Measurements from ENCODE around the gene TTC9B.

TTC9B gene

DNA sequence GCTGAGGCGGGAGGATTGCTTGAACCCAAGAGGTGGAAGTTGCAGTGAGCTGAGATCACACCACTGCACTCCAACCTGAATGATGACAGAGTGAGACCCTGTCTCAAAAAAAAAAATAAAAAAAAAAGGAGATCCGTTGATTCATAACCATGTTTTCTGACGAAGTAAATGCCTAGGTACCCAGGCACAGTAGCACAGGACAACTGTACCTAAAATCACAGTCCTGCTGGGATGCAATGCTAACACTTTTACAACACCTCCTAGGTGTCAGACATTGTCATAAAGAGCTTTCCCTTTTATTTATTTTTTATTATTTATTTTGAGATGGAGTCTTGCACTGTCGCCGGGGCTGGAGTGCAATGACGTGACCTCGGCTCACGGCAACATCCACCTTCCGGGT is 2.5 kb upstream of the TTC9B start:
- TF ChIP-seq GATA2 (IDR thresholded peaks at IDR 0.05; ENCODE audit: low read depth, low read length) (no peak), GATA3 (IDR thresholded peaks at IDR 0.05; ENCODE audit: low read depth, low read length) (no peak)

DNA sequence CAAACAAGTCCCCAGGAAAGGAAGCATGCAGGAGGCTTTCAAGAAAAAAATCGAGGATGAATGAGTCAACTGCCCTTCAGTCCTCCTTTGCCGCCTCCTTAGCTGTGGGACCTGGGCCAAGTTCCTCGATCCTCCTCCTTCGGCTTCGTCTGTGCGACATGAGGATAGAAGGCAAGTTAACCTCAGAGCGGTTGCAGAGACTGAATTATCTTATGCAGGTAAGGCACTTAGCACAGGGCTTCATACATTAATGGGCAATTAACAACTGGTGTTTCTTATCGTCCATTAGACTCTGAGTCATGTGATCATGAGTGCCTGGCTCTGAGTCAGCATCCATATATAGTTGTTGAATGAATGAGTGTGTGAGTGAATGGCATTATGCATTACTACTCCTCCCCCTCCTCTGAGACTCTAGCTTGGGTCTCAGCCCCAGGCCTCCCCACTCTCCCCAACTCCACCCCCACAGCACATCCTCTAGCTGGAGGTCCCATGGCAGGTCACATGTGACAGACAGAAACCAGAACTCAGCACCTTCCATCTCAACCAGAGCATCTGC is 1.6 kb upstream of the TTC9B start:
- no peak for TF ChIP-seq GATA3 (IDR thresholded peaks at IDR 0.05; ENCODE audit: low read depth, low read length)
- no peak for TF ChIP-seq GATA2 (IDR thresholded peaks at IDR 0.05; ENCODE audit: low read depth, low read length)

DNA sequence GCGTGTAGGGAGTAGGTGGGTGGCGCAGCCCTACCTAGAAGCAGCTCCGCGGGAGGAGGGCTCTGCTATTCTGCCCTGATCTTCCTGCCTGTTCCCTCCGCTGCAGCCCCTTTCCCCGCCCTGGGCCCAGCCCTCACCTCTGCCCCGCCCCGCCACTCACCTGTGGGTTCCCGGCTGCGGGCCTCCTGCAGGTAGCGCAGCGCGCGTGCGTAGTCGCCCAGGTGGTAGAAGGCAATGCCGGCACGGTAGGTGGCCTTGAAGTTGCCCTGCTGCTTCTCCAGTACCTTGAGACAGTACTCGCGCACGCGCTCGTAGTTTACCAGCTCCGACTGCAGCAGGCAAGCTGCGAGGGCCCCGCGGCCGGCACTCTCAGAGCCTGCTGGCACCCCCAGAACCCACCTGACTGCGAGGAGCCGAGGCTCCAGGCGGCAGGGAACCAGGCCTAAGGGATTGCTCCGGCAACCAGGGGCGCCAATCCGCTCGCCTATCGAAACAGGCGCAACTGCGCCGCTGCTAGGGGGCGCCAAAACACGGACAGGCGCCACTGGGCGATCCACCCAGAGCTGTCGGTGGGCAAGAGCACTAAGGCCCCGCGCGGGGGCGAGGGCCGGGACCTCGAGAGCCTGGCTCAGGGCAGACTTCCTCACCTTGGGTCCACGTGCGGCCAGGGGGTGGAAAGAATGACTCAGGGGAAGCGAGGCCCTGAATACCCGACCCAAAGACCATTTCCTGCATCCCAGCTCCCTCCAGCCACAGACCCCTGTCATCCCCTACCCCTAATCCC is 965 bp downstream of the TTC9B start:
- no peak for TF ChIP-seq GATA2 (IDR thresholded peaks at IDR 0.05; ENCODE audit: low read depth, low read length)
- TF ChIP-seq GATA3 (IDR thresholded peaks at IDR 0.05; ENCODE audit: low read depth, low read length): no peak

DNA sequence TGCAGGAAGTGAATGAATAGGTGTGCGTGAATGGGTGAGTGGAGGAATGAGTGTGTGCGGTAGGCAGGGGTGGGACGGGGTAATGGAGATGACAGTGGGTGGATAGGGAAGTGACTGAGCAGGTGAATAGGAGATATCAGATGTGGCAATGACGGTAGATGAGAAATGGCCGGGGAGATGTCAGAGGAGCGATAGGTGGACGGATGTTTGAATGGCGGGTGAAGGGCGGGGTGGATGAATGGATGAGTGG is 1.5 kb downstream of the TTC9B start:
- no peak for TF ChIP-seq GATA3 (IDR thresholded peaks at IDR 0.05; ENCODE audit: low read depth, low read length)
- TF ChIP-seq GATA2 (IDR thresholded peaks at IDR 0.05; ENCODE audit: low read depth, low read length): no peak

DNA sequence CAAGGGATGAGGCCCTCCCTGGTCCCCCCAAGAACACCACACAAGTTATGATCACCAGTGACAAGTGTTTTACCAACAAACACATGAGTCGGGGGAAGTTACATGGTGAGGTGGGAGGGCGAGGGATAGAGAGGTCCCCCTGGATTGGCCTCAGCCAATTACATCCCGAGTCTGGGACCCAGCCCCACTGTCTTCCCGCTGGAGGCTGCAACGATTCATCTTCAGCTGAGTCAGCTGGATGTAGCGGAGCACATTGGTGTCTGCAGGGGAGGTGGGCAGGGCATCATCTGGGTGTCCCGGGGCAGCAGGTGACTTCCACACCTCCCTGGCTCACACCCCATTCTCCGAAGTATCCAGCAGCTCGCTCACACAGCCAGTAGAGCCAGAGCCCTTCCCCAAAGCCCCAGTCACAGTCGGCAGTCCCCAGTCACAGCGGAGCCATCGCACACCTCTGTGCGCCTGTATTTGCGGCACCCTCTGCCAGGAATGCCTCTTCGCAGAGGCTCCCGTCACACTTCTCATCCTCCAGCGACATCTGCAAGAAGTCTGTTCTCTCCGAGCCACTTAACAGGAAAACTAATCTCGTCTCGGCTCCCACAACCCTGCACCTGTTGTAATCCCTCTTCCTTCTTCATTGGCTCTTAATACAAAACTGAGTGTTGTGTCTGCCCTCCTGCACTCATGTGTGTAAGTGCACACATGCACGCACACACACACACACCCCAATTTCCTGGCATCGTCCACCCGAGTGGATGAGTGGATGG is 2.0 kb downstream of the TTC9B start:
- no peak for TF ChIP-seq GATA2 (IDR thresholded peaks at IDR 0.05; ENCODE audit: low read depth, low read length)
- TF ChIP-seq GATA3 (IDR thresholded peaks at IDR 0.05; ENCODE audit: low read depth, low read length): no peak

DNA sequence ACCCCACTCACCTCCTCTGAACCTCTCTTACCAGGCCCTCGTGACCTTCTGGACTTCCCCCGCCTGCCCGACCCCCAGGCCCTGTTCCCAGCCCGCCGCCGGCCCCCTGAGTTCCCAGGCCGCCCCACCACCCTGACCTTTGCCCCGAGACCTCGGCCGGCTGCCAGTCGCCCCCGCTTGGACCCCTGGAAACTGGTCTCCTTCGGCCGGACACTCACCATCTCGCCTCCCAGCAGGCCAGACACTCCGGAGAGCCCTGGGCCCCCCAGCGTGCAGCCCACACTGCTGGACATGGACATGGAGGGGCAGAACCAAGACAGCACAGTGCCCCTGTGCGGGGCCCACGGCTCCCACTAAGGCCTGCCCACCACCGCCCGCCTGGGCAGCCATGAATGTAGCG is 3.2 kb downstream of the TTC9B start:
- TF ChIP-seq GATA2 (IDR thresholded peaks at IDR 0.05; ENCODE audit: low read depth, low read length) (no peak), GATA3 (IDR thresholded peaks at IDR 0.05; ENCODE audit: low read depth, low read length) (no peak)

DNA sequence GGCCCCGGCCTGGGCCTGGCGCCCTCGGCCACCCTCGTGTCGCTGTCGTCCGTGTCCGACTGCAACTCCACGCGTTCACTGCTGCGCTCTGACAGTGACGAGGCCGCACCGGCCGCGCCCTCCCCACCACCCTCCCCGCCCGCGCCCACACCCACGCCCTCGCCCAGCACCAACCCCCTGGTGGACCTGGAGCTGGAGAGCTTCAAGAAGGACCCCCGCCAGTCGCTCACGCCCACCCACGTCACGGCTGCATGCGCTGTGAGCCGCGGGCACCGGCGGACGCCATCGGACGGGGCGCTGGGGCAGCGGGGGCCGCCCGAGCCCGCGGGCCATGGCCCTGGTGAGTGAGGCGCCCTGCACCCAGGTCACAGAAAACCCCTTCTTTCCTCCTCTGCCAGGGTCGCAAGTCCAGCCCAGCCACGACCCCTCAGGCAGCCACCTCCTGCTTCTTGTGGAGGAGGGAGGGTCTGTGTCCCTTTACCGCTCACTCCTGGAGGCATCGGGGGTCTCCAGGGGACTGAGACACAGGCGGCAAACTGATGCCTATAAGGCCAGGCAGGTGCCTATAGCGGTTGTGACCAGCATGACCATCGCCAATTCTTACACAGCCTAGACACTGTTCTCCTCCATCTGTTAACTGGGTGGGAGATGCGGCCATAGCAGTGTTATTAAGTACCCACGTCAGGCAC is 4.2 kb downstream of the TTC9B start:
- no peak for TF ChIP-seq GATA3 (IDR thresholded peaks at IDR 0.05; ENCODE audit: low read depth, low read length)
- TF ChIP-seq GATA2 (IDR thresholded peaks at IDR 0.05; ENCODE audit: low read depth, low read length): no peak

DNA sequence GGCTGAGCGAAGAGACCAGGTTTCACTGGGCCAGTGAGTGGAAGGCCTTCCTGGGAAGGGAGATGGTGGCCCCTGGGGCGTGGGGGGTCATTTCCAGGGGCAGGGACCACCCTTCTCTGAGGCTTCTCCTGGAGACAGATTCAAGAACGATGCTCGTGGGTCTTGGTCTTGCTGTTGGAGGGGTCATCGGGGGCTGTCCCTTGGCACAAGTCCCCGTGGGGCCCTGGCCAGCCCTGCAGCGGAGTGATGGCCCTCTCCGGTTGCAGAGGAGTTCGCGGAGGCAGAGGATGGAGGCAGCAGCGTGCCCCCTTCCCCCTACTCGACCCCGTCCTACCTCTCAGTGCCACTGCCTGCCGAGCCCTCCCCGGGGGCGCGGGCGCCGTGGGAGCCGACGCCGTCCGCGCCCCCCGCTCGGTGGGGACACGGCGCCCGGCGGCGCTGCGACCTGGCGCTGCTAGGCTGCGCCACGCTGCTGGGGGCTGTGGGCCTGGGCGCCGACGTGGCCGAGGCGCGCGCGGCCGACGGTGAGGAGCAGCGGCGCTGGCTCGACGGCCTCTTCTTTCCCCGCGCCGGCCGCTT is 4.8 kb downstream of the TTC9B start:
- TF ChIP-seq GATA3 (IDR thresholded peaks at IDR 0.05; ENCODE audit: low read depth, low read length): no peak
- no peak for TF ChIP-seq GATA2 (IDR thresholded peaks at IDR 0.05; ENCODE audit: low read depth, low read length)

DNA sequence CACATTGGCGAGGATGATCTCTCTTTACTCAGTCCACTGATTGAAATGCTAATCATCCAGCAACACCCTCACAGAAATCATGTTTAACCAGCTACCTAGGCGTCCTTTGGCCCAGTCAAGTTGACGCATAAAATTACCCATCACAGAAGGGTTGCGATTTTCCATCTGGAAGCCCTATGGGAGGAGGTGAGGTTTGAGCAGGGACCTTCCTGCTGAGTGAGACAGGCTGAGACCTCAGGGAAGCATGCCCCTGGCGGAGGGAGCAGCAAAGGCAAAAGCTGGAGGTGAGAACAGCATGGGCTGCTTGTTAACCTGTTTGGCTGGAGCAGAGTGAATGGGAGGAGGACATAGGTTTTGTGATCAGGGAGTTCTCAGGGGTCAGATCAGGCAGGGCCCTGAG is 7.3 kb downstream of the TTC9B start:
- TF ChIP-seq GATA3 (IDR thresholded peaks at IDR 0.05; ENCODE audit: low read depth, low read length) (no peak), GATA2 (IDR thresholded peaks at IDR 0.05; ENCODE audit: low read depth, low read length) (no peak)

DNA sequence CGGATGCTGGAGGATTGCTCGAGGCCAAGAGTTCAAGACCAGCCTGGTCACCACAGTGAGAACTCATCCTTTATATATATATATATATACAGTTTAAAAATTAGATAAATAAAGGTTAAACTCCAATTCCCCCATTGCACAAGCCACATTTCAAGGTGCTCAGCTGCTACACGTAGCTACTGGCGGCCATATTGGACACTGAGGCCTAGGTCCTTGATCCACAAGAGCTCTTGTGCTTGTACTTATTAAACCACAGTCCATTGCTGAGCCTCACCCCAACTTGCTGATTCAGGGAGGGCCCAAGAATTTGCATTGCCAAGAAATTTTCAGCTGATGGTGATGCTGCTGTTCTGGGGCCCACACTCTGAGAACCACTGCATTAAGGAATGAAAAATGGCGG is 9.6 kb downstream of the TTC9B start:
- TF ChIP-seq GATA2 (IDR thresholded peaks at IDR 0.05; ENCODE audit: low read depth, low read length) (no peak), GATA3 (IDR thresholded peaks at IDR 0.05; ENCODE audit: low read depth, low read length) (no peak)

DNA sequence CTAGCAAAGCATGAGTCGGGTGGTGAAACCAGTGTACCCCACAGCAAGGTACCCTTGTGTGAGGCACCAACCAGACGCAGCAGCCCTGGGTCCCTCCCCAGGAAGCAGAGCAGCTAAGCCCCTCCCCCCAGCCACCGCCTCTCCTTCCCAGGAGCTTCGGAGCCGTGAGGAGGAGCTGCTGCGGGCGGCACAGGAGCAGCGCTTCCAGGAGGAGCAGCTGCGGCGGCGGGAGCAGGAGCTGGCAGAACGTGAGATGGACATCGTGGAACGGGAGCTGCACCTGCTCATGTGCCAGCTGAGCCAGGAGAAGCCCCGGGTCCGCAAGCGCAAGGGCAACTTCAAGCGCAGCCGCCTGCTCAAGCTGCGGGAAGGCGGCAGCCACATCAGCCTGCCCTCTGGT is 12.4 kb downstream of the TTC9B start:
- TF ChIP-seq GATA3 (IDR thresholded peaks at IDR 0.05; ENCODE audit: low read depth, low read length): no peak
- TF ChIP-seq GATA2 (IDR thresholded peaks at IDR 0.05; ENCODE audit: low read depth, low read length): no peak

DNA sequence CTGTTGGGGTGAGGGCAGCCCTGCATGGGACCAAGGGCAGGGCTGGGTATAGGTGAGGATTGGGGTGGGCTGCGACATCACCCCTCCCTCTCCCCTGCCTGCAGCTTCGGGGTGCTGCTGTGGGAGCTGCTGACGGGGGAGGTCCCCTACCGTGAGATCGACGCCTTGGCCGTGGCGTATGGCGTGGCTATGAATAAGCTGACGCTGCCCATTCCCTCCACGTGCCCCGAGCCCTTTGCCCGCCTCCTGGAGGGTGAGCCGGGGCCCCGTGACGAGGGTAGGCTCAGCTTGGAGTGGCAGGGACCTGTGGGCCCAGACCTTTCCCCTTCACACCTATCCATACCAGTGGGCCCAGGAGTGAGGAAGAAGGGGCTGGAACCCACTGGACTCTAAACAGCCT is 13.8 kb downstream of the TTC9B start:
- TF ChIP-seq GATA3 (IDR thresholded peaks at IDR 0.05; ENCODE audit: low read depth, low read length): no peak

DNA sequence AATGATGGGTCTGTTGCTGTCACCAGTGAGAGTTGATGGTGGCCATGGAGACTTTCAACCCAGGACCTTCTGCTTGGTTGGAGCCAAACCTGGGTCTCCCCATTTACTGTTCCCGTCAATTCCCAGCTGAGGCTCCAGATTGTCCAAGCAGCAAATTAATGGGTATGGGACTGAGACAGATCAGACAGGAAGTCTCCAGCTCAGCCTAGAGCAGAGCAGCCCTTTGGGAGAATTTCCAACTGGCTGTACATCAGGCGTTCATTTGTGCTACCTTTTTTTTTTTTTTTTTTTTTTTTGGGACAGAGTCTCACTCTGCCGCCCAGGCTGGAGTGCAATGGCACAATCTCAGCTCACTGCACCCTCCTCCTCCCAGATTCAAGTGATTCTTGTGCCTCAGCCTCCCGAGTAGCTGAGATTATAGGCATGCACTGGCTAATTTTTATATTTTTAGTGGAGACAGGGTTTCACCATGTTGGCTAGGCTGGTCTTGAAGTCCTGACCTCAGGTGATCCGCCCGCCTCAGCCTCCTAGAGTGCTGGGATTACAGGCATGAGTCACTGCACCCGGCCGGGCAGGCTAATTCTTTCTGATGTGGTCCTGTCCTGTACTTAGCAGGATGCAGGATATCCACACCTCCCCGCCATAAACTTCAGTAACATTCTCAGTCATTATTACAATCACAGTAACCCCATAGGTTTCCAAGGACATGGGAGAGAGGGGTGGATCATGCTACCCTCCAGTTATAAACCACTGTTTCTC is 17.7 kb downstream of the TTC9B start:
- TF ChIP-seq GATA2 (IDR thresholded peaks at IDR 0.05; ENCODE audit: low read depth, low read length) (no peak), GATA3 (IDR thresholded peaks at IDR 0.05; ENCODE audit: low read depth, low read length) (no peak)
